ENCODE data around the gene MMEL1. TPM values are rescaled to one million over a fixed set of nuclear protein-coding genes. Genes with fewer than 3 reads are reported as not detected.

The MMEL1 gene
- polyA plus RNA-seq, 2 of the 4 experiments (the other 2 are of a cell fraction) = not detected

GRCh38 chr1:2558420-2558819 lies 74.4 kb downstream of the MMEL1 start (continued):
- no peak for TF ChIP-seq RAD21 (conservative IDR thresholded peaks at IDR 0.05 in 1 of 2, IDR thresholded peaks at IDR 0.05 in 1 of 2)

- no peak for FAIRE-seq
- peaks cover 6% of the 10 kb centered on the region; the same call in 1 of the 3 replicates for H3K4me1 ChIP-seq
- TF ChIP-seq JUNB (IDR thresholded peaks at IDR 0.05) (no peak), MAFK (IDR thresholded peaks at IDR 0.05; ENCODE audit: partially characterized antibody) (no peak), RFX5 (IDR thresholded peaks at IDR 0.05) (no peak), MYC (IDR thresholded peaks at IDR 0.05; ENCODE audit: borderline replicate concordance, low read length) (no peak), JUN (IDR thresholded peaks at IDR 0.05) (no peak), FOSB (CRISPR knock-in tag; IDR thresholded peaks at IDR 0.05) (no peak), EP300 (IDR thresholded peaks at IDR 0.05) (no peak), HEYL (CRISPR knock-in tag; IDR thresholded peaks at IDR 0.05) (no peak), ZC3H11A (IDR thresholded peaks at IDR 0.05) (no peak), EHMT2 (IDR thresholded peaks at IDR 0.05; ENCODE audit: low read depth) (no peak), FOSL2 (IDR thresholded peaks at IDR 0.05) (no peak), FOSL2 (CRISPR knock-in tag; IDR thresholded peaks at IDR 0.05) (no peak), CEBPB (IDR thresholded peaks at IDR 0.05) (no peak), REST (IDR thresholded peaks at IDR 0.05) (no peak), HOXA7 (CRISPR knock-in tag; IDR thresholded peaks at IDR 0.05) (no peak)
- ChIA-PET CTCF (interaction anchor here (1.1 to 2.6 kb wide), 2 partner anchors 10 to 27 kb away, joined by 3 to 10 read pairs; no protein-coding TSS in a partner anchor), POLR2A (no interaction called here)
- ATAC-seq = no peak
- no peak for DNase-seq (ENCODE audit: low read depth in 1 of 2, low spot score in 1 of 2)
- no peak overlapping the region for H3K4me2 ChIP-seq
- 62% methylated on average over 4 of the region's 30 CpGs for WGBS (ENCODE audit: missing lambda C conversion rate)
- H3K9me3 ChIP-seq = no peaks in the 10 kb centered on the region
- no peak overlapping the region for H3K27ac ChIP-seq
- H3K4me3 ChIP-seq = no peak overlapping the region
Observed at GRCh38 chr1:2557482-2558400, 75.1 kb downstream of the MMEL1 start.

GRCh38 chr1:2556678-2557481 lies 75.9 kb downstream of the MMEL1 start:
- CTCF ChIA-PET = interaction anchor here (2.6 kb wide), 1 partner anchor 9 kb away, joined by 10 read pairs; no protein-coding TSS in a partner anchor
- ATAC-seq = peak in 1 of 2 experiments; percentile 23; a peak in 1 of 6 replicates
- no peaks in the 10 kb centered on the region for H3K9me3 ChIP-seq
- TF ChIP-seq FOSL2 (IDR thresholded peaks at IDR 0.05) (no peak), FOSL2 (CRISPR knock-in tag; IDR thresholded peaks at IDR 0.05) (no peak), ZNF302 (CRISPR knock-in tag; IDR thresholded peaks at IDR 0.05) (no peak), MAZ (IDR thresholded peaks at IDR 0.05; ENCODE audit: borderline replicate concordance, low read depth, low read length) (no peak), HEYL (CRISPR knock-in tag; IDR thresholded peaks at IDR 0.05) (no peak), SREBF2 (IDR thresholded peaks at IDR 0.05) (no peak), CEBPB (IDR thresholded peaks at IDR 0.05) (no peak), EHMT2 (IDR thresholded peaks at IDR 0.05; ENCODE audit: low read depth) (no peak), TP53 (CRISPR knock-in tag; IDR thresholded peaks at IDR 0.05) (no peak), USF2 (IDR thresholded peaks at IDR 0.05) (no peak), GATA3 (IDR thresholded peaks at IDR 0.05; ENCODE audit: borderline replicate concordance) (no peak), TFCP2L1 (CRISPR knock-in tag; IDR thresholded peaks at IDR 0.05) (no peak), HOXA7 (CRISPR knock-in tag; IDR thresholded peaks at IDR 0.05) (no peak), CHD2 (IDR thresholded peaks at IDR 0.05; ENCODE audit: low read length, partially characterized antibody) (no peak), BHLHE40 (IDR thresholded peaks at IDR 0.05; ENCODE audit: low read depth, low read length) (no peak), JUN (IDR thresholded peaks at IDR 0.05) (no peak)
- 79% methylated on average over 8 of the region's 24 CpGs for WGBS (ENCODE audit: missing lambda C conversion rate)
- DNase-seq (ENCODE audit: low read depth in 1 of 2, low spot score in 1 of 2) = no peak
- no peak overlapping the region for H3K4me3 ChIP-seq
- FAIRE-seq = no peak
- peaks cover 6% of the 10 kb centered on the region; the same call in 1 of the 3 replicates for H3K4me1 ChIP-seq
- H3K4me2 ChIP-seq = no peak overlapping the region; the same call in 2 of the 3 replicates
- H3K27ac ChIP-seq = no peak overlapping the region
- POLR2A ChIA-PET = no interaction called here
